CD4-positive, alpha-beta memory T cell (primary cell): ENCODE measurements around the gene SMKR1. TPM values are rescaled to one million over a fixed set of nuclear protein-coding genes. Genes with fewer than 3 reads are reported as not detected.
"Not testable (repeated sequence)": the region's sequence is repeated elsewhere in the genome, so short reads cannot be mapped to it uniquely, and the experiment has no call there.

Experiments
- CTCF ChIA-PET: fragments of 350-600 bp; sonication (Branson Sonifier 250); formaldehyde crosslinking; loops from one replicate; lab custom pipeline; 2021; ENCODE audit warnings: inconsistent platforms; ENCODE audit not compliant: partially characterized antibody; lab: Charles Lee
- POLR2A ChIA-PET: fragments of 350-600 bp; sonication (Branson Sonifier 250); formaldehyde crosslinking; loops from one replicate; lab custom pipeline; 2021; ENCODE audit not compliant: partially characterized antibody; lab: Charles Lee
- DNase-seq, 5 donors: peaks; one replicate each; pipeline versions ENCODE4 v3.0.0 to v3.0.0-alpha.2; 2020 to 2022; ENCODE audit warnings: mixed read lengths in 1 of 5
- H3K27ac ChIP-seq: one replicate; pipeline ENCODE4 v1.7.0; 2013; ENCODE audit warnings: low read depth, low read length
- H3K27me3 ChIP-seq: 2 replicates; pipeline ENCODE4 v1.7.0; 2013; ENCODE audit warnings: mild to moderate bottlenecking, low read length, moderate library complexity; ENCODE audit not compliant: insufficient read depth
- H3K36me3 ChIP-seq: 2 replicates; pipeline ENCODE4 v1.7.0; 2013; ENCODE audit warnings: mild to moderate bottlenecking, low read length, moderate library complexity; ENCODE audit not compliant: insufficient read depth
- H3K4me1 ChIP-seq: 2 replicates; pipeline ENCODE4 v1.7.0; 2013; ENCODE audit warnings: mild to moderate bottlenecking, low read length, moderate library complexity; ENCODE audit not compliant: insufficient read depth
- H3K4me3 ChIP-seq, 2 donors: one replicate each; pipeline ENCODE4 v1.7.0; 2013; ENCODE audit warnings: low read length in 2 of 2, mild to moderate bottlenecking in 1 of 2
- H3K9me3 ChIP-seq, 2 donors: one replicate each; pipeline ENCODE4 v1.7.0; 2013; ENCODE audit warnings: low read length in 2 of 2, control low read depth in 1 of 2; ENCODE audit not compliant: control insufficient read depth in 1 of 2
- H3K27ac Mint-ChIP-seq, 7 donors: one replicate each; pipeline ENCODE4 v1.8.0; 2020 to 2021; ENCODE audit warnings: mixed read lengths in 7 of 7, mild to moderate bottlenecking in 6 of 7, inconsistent platforms in 3 of 7, moderate library complexity in 3 of 7
- H3K27me3 Mint-ChIP-seq, 2 donors: one replicate each; pipeline ENCODE4 v1.8.0; 2020 to 2021; ENCODE audit warnings: mixed read lengths in 2 of 2
- H3K36me3 Mint-ChIP-seq, 2 donors: one replicate each; pipeline ENCODE4 v1.8.0; 2020 to 2021; ENCODE audit warnings: mixed read lengths in 2 of 2, inconsistent platforms in 1 of 2, mild to moderate bottlenecking in 1 of 2
- H3K4me1 Mint-ChIP-seq, 4 donors: one replicate each; pipeline ENCODE4 v1.8.0; 2020 to 2021; ENCODE audit warnings: mixed read lengths in 4 of 4, mild to moderate bottlenecking in 1 of 4
- H3K4me3 Mint-ChIP-seq, 8 donors: one replicate each; pipeline ENCODE4 v1.8.0; 2020 to 2021; ENCODE audit warnings: mixed read lengths in 8 of 8, mild to moderate bottlenecking in 7 of 8, moderate library complexity in 6 of 8, inconsistent platforms in 3 of 8
- H3K9me3 Mint-ChIP-seq, 8 donors: one replicate each; pipeline ENCODE4 v1.8.0; 2020 to 2021; ENCODE audit warnings: mixed read lengths in 8 of 8, mild to moderate bottlenecking in 5 of 8, inconsistent platforms in 3 of 8, moderate library complexity in 1 of 8
- intact Hi-C: fragments of 100-400 bp; cut with micrococcal nuclease; formaldehyde crosslinking; loops from one replicate; pipeline ENCODE4 v1.15.1; 2023
- polyA plus RNA-seq, 2 donors: library from polyadenylated mRNA; unstranded; fragments of 300-500 nt; fragmentation: Illumina TruSeq; gene quantifications; one replicate each; pipeline ENCODE4 v1.2.3, GENCODE V29; 2021
- total RNA-seq, 2 experiments: library from RNA; stranded (reverse); gene quantifications; one replicate each; pipeline ENCODE4 v1.2.3, GENCODE V29; 2021

The SMKR1 gene
- total and polyA plus RNA-seq, 4 experiments from 2014 or later = 1.2 to 7.9 (median 2.0) TPM

DNA sequence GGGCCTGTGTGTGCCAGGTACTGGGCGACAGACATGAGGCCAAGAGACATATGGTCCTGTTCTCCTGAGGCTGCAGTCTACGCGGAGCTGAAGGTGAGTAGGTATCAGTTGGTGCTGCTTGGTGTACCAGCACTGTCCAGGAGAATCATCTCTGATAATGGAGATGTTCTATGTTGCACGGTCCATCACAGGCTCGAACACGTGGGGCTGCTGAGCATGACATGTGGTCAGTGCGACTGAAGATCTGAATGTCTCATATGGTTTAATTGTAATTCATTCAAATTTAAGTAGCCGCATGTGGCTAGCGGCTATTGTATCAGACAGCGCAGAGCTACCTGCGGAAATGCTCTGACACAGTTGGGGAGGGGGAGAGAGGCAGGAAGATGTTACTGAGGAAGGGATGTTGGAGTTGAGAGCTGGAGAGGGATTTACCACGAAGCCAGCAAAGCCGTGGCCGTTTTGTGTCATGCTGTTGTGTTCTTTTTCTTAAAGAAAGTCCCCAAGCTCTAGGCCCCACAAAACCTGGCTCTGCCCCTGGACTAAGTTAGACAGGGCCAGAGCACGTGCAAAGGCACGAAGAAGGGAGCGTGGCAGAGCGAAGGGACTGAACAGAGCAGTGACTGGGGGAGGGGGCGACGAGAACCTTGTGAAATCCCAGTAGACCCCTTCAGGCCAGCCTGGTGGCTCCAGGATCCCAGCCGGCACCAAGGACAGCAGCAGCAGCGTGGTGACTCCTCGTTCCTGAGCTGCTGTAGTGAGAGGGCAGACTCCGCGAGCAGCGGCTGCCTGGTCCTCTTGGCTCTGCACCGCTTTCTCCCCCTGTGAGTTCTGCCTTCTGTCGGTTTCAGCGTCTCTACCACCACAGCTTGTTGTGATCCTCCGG, 20.0 kb downstream of the SMKR1 start:
- DNase-seq = no peak
- Histone ChIP-seq H3K36me3 (no peaks in the 10 kb centered on the region), H3K27ac (no peak overlapping the region), H3K4me1 (no peaks in the 10 kb centered on the region), H3K9me3 (no peaks in the 10 kb centered on the region), H3K4me3 (no peak overlapping the region), H3K27me3 (no peaks in the 10 kb centered on the region)
- Mint-ChIP-seq H3K9me3 (peaks cover 0 to 2% (median 0%) of the 10 kb centered on the region in 8 donors), H3K27me3 (peaks cover 10 to 11% of the 10 kb centered on the region in 2 donors), H3K4me3 (peak overlapping the region in 1 of 8 donors; percentile 29), H3K27ac (peak overlapping the region in 1 of 7 donors; percentile 12), H3K36me3 (no peaks in the 10 kb centered on the region), H3K4me1 (peaks cover 0 to 9% (median 5%) of the 10 kb centered on the region in 4 donors)
- POLR2A ChIA-PET = no interaction called here
- CTCF ChIA-PET = no interaction called here
- intact Hi-C loops = no loop called here

- Histone ChIP-seq H3K4me3 (no peak overlapping the region), H3K27me3 (no peaks in the 10 kb centered on the region), H3K36me3 (no peaks in the 10 kb centered on the region), H3K27ac (no peak overlapping the region), H3K4me1 (no peaks in the 10 kb centered on the region), H3K9me3 (no peaks in the 10 kb centered on the region)
- Mint-ChIP-seq H3K27ac (no peak overlapping the region), H3K9me3 (peaks cover 0 to 2% (median 0%) of the 10 kb centered on the region in 8 donors), H3K36me3 (no peaks in the 10 kb centered on the region), H3K4me1 (peaks cover 0 to 9% (median 5%) of the 10 kb centered on the region in 4 donors), H3K4me3 (no peak overlapping the region), H3K27me3 (peaks cover 10 to 11% of the 10 kb centered on the region in 2 donors)
- DNase-seq = no peak
- CTCF ChIA-PET = no interaction called here
- intact Hi-C loops = no loop called here
- POLR2A ChIA-PET = no interaction called here
Measured at GRCh38 chr7:129522971-129523340, 20.6 kb downstream of the SMKR1 start.

DNA sequence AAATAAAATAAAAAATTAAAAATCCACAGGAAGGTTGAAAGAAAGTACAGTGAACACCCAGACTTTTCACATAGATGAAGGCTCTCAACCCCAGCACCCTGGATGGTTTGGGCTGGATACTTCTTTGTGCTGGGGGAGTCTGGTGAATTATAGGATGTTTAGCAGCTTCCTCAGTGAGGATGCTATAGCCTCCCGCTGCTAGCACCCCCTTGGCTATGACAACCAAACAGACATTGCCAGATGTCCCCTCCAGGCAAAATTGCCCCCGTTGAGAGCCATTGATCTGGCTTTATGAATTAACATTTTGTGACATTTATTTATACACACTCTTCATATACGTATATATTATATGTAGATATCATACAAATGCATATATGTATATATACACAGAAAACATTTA, 21.6 kb downstream of the SMKR1 start:
- Mint-ChIP-seq H3K4me3 (no peak overlapping the region), H3K36me3 (no peaks in the 10 kb centered on the region), H3K27ac (no peak overlapping the region), H3K9me3 (peaks cover 0 to 2% (median 0%) of the 10 kb centered on the region in 8 donors), H3K27me3 (peaks cover 10 to 13% of the 10 kb centered on the region in 2 donors), H3K4me1 (peaks cover 0 to 9% (median 5%) of the 10 kb centered on the region in 4 donors)
- ChIA-PET POLR2A (no interaction called here), CTCF (no interaction called here)
- Histone ChIP-seq H3K27me3 (no peaks in the 10 kb centered on the region), H3K4me3 (no peak overlapping the region), H3K27ac (no peak overlapping the region), H3K36me3 (no peaks in the 10 kb centered on the region), H3K9me3 (no peaks in the 10 kb centered on the region), H3K4me1 (no peaks in the 10 kb centered on the region)
- intact Hi-C loops = no loop called here
- DNase-seq = no peak

GRCh38 chr7:129524405-129524804, 22.1 kb downstream of the SMKR1 start:
- H3K4me1 Mint-ChIP-seq, H3K36me3 ChIP-seq, H3K36me3 Mint-ChIP-seq, H3K4me1 ChIP-seq, H3K9me3 Mint-ChIP-seq, POLR2A ChIA-PET, H3K27ac ChIP-seq, H3K9me3 ChIP-seq, H3K4me3 Mint-ChIP-seq, CTCF ChIA-PET, intact Hi-C loops, H3K27ac Mint-ChIP-seq, DNase-seq, H3K27me3 ChIP-seq, H3K4me3 ChIP-seq: not testable (repeated sequence)
- peaks cover 10 to 13% of the 10 kb centered on the region in 2 donors for H3K27me3 Mint-ChIP-seq

DNA sequence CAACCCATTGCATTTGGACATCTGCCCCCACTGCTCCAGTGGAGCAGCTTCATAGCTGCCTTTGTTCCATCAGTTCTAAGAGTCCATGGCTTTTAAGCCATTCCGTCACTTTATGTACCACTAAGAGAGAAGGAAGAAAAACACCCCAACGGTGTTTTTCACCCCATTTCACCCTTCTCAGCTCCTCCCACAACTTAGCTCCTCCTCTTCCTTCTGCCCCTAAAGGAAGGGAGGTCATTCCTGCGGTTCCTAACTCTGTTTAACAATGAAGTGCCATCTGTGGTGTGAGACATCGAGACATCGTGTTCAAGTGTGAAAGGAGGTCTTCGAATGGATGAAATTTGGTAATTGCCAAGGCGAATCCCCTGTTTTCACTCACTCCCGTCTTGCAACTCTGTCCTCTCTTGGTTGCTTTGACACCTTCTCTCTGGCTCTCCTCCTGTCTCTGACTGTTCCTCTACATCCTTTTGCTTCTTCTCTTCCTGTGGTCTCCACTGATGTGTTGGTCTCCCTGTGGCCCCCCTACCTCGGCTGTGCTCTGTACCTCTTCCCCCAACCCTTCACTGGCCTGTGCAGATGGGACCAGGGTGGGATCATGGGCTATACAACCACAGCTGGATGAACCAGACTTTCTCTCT, 23.0 kb downstream of the SMKR1 start:
- peak overlapping the region in 4 of 8 donors; percentile 6 to 60 (median 36) for H3K4me3 Mint-ChIP-seq
- ChIA-PET CTCF (no interaction called here), POLR2A (no interaction called here)
- no peaks in the 10 kb centered on the region for H3K27me3 ChIP-seq
- no peak for DNase-seq
- no peaks in the 10 kb centered on the region for H3K36me3 ChIP-seq
- H3K9me3 Mint-ChIP-seq = peaks cover 0 to 2% (median 0%) of the 10 kb centered on the region in 8 donors
- H3K4me1 ChIP-seq = no peaks in the 10 kb centered on the region
- H3K9me3 ChIP-seq = no peaks in the 10 kb centered on the region
- peaks cover 0 to 9% (median 5%) of the 10 kb centered on the region in 4 donors for H3K4me1 Mint-ChIP-seq
- peaks cover 6 to 11% of the 10 kb centered on the region in 2 donors for H3K27me3 Mint-ChIP-seq
- intact Hi-C loops = no loop called here
- peak overlapping the region in 1 of 7 donors; percentile 31 for H3K27ac Mint-ChIP-seq
- no peak overlapping the region for H3K4me3 ChIP-seq
- H3K36me3 Mint-ChIP-seq = no peaks in the 10 kb centered on the region
- no peak overlapping the region for H3K27ac ChIP-seq

DNA sequence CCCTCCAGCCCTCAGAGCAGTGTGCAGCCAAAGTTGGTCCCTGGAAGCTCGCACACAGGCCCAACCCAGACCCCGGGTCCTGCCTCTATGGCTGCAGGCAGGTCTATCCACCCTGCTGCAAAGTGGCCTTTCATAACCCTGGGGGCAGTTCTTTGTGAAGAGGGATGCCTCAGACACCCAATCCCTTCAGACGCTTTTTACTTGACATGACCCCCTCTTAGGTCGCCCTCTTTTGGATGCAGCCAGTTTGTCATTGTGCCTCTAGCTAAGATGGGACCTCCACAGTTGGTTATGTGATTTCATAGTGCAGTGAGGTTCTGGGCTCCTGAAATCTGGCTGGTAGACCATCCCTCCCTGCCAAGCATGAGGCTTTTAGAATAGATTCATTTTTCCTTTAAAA, 27.3 kb downstream of the SMKR1 start:
- H3K27me3 Mint-ChIP-seq = peaks cover 5% of the 10 kb centered on the region in 2 donors
- H3K4me1 ChIP-seq = no peaks in the 10 kb centered on the region
- H3K36me3 ChIP-seq = no peaks in the 10 kb centered on the region
- POLR2A ChIA-PET = no interaction called here
- H3K27me3 ChIP-seq = no peaks in the 10 kb centered on the region
- no peak overlapping the region for H3K4me3 Mint-ChIP-seq
- peaks cover 0 to 9% (median 6%) of the 10 kb centered on the region in 4 donors for H3K4me1 Mint-ChIP-seq
- no peak overlapping the region for H3K27ac Mint-ChIP-seq
- H3K9me3 ChIP-seq = no peaks in the 10 kb centered on the region
- no peak overlapping the region for H3K4me3 ChIP-seq
- DNase-seq = no peak
- no peak overlapping the region for H3K27ac ChIP-seq
- H3K9me3 Mint-ChIP-seq = no peaks in the 10 kb centered on the region
- H3K36me3 Mint-ChIP-seq = no peaks in the 10 kb centered on the region
- CTCF ChIA-PET = no interaction called here
- intact Hi-C loops = no loop called here

DNA sequence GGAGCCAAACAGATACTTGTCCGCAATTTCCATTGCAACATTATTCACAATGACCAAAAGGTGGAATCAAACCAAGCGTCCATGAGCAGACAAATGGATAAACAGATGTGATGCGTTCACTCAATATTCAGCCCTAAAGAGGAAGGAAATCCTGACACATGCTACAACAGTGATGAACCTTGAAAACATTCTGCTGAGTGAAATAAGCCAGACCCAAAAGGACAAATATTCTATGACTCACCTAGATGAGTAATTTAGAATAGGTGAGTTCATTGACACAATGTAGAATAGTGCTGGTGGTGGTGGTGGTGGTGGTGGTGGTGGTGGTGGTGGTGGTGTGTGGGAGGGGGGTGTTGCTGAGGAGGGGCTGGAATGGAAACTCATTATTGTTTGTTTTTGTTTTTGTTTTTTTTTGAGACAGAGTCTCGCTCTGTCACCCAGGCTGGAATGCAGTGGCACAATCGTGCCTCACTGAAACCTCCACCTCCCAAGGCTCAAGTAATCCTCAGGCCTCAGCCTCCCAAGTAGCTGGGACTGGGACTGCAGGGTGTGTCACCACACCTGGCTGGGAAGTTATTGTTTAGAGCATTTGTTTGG, 28.6 kb downstream of the SMKR1 start:
- Mint-ChIP-seq H3K27me3 (peaks cover 2 to 5% of the 10 kb centered on the region in 2 donors), H3K4me1 (peaks cover 2 to 4% (median 3%) of the 10 kb centered on the region in 4 donors), H3K27ac (peak overlapping the region in 1 of 7 donors; percentile 88), H3K9me3 (no peaks in the 10 kb centered on the region), H3K4me3 (no peak overlapping the region), H3K36me3 (no peaks in the 10 kb centered on the region)
- H3K4me1 ChIP-seq = no peaks in the 10 kb centered on the region
- CTCF ChIA-PET = no interaction called here
- no peaks in the 10 kb centered on the region for H3K27me3 ChIP-seq
- no peak overlapping the region for H3K4me3 ChIP-seq
- no peaks in the 10 kb centered on the region for H3K36me3 ChIP-seq
- POLR2A ChIA-PET = no interaction called here
- no peak for DNase-seq
- no peaks in the 10 kb centered on the region for H3K9me3 ChIP-seq
- H3K27ac ChIP-seq = no peak overlapping the region
- intact Hi-C loops = no loop called here
